Stimulated activated CD4-positive, alpha-beta T cell treated with anti-CD3 and anti-CD28 coated beads, Interleukin-15, amount 100 ng/mL, for 1 hour (primary cell): Measurements from ENCODE around the gene ERC1.
"Not testable (repeated sequence)": the region's sequence is repeated elsewhere in the genome, so short reads cannot be mapped to it uniquely, and the experiment has no call there.

Experiments
- DNase-seq, 2 donors: peaks; one replicate each; pipeline ENCODE4 v3.0.0-alpha.2; 2020; ENCODE audit warnings: low read depth in 1 of 2, low spot score in 1 of 2

The ERC1 gene

DNA sequence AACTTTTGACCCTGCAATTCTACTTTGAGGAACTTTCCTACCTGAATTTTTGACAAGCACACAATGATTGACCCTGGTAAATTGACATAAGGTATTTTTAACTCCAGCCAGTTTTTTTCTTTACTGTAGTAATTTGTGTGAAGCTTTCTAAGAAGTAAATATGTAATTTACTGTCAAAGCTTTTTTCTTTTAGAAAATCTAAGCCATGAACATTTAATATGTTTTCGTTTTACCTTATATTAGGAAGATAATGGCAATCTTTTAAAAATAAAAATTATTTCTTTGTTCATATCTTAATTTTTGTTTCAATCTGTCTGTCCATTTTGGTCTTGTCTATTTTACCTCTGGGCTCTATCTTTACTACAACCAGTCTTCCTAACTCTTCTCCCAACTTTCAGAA is 323.5 kb downstream of the ERC1 start:
- DNase-seq: no peak

DNA sequence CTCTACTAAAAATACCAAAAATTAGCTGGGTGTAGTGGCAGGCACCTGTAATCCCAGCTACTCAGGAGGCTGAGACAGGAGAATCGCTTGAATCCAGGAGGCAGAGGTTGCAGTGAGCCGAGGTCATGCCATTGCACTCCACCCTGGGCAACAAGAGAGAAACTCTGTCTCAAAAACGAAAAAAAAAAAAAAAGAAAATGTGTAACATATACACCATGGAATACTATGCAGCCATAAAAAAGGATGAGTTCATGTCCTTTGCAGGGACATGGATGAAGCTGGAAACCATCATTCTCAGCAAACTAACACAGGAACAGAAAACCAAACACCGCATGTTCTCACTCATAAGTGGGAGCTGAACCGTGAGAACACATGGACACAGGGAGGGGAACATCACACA is 326.0 kb downstream of the ERC1 start:
- DNase-seq: not testable (repeated sequence)

DNA sequence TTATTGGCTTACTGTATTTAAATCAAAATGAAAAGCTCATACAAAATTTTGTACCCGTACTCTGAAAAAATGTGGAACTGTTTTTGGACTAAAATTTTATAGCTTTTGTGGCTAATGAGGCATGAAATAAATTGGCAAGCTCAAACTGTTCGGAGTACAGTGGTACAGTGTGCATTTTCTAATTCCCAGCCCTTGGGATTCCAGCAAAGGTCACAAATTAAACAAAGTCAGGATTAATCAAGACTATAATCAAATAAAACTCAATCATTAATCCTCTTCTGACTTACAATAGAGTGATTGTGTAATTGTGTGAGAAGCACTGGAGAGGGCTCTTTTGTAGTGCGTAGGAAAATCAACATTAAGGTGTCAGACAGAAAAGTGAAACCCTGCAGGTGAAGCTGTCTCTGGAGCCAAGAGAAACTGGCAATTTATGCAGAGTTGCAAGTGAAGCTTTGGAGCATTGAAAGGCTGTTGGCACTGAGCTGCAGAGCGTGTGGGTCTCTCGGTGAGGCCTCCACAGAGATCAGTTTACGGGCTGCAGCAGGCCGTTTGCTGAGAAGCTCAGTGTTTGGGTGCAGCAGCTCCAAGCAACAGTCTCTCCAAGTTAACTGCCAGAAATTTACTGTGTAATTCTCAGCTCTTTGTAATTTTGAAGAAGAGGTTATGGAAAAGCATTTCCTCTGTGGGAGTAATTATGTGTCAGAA is 327.5 kb downstream of the ERC1 start:
- DNase-seq: no peak

DNA sequence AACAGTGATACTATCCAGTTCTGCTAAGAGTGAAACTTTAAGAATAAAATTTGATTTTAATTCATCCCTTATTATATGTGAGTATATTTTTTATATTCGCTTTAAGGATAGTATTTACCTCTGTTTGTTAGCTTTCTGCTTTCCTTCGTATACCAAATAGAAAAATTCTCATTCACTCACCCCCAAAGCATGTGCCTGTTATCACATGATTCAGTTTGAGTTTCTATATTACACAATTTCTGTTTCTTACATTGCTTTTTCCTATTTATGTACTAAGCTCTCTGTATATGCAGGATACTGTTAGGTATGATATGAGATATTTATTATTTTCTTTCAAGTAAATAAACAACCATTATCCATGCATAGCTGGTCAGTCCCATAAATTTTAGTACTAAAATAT is 328.2 kb downstream of the ERC1 start:
- DNase-seq: no peak

DNA sequence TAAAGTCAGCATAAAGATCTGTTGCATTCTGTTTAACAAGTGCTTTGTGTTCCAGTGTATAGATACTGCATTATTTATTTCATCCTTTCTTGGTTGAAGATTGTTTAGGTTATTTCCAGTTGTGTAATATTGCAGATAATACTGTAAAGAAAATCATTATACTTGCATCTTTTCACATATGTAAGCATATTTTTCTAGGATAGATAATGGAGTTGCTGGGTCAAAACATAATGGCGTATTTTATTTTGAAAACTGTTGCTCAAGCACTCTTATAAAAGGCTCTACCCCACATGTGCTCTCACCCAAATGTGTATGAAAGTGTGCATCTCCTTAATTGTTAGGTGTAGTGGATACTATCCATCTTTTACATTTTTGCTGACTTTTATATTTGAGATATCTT is 329.0 kb downstream of the ERC1 start:
- no peak for DNase-seq

DNA sequence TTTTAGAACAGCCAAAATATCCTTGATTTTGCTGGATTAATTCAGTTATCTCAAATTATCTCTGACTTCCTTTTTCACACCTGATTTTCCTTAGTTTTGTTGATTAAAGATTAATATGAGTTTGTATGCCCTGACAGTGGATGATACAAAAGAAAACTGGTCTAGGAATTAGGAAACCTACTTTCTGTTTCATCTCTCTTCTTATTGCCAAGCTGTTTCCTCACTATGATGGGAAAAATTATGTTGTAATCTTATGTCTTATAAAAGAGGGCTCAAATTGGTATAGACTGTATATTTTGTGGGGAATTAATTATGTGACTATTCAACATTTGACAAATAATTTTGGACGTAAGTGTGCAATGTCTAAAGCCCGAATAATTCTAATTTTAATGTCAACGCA is 331.8 kb downstream of the ERC1 start:
- DNase-seq: no peak

DNA sequence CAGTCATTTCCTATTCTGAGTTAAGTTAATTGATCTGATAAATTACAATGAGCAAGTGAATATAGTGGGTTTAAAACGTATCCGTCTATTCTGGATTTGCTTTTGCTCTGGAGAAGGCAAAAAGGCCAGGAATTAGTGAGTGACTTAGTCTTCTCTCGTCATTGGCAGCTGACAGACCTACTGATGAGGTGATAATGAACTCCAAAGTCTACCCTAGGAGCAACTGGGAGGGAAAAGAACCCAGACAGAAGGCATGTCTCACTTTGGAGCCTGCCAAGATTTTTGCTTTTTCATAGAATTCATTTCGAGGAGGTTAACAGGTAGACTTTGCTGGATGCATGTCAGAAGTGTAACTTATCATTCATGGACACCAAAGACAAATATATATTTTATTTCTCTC is 333.1 kb downstream of the ERC1 start:
- DNase-seq: no peak

DNA sequence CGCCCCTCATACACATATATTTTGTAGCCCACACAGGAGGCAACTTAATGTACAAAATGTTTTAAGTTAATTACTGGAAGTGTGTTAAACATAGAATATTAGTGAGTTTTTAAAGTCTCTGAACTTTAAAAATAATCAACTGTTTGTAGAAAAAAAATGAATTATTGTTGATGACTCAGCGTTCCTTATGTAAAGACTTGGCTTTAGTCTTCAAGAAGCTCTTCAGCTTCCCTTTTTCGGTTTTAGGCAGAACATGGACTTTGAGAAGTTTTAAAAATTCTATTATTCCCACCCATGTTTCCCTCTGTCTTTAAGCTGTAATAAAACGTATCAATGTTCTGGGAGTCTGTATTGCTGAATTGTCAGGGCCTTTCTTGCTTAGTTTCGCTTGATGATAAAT is 333.9 kb downstream of the ERC1 start:
- no peak for DNase-seq

DNA sequence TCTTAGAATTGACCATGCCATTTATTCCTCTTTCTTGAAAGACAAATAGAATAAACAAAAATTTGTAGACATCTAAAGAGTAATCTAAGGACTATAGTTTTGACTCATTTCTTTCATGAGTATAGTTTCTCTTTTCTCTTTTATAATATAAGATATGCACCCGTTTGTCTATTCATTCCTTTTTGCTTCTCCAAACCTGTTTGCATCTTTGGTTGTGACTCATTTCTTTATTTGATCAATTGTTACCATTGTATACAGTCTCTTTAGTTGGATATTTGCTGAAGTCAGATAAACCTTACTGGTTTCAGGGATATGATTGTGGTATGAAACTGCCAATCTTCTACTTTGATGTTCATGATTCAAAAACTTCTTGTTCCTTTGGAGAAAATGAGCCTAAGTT is 334.6 kb downstream of the ERC1 start:
- DNase-seq: no peak

DNA sequence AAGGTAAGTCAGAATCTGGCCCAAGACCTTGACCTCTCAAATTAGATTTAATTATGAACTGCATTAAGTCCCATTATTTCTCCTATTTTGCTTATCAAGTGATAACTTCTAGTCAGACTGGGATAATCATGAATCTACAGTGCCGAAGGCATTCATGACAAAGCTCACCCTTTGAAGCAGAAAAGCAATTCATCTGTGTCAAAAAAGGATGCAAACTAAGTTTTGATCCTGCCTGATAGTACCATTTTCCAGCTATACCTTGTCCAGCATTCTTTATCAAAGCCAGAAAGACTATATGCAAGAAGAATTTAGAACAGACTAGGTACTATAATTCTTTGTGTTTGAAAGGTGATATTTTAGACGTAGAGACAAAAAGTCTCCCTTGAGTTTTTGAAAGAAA is 335.2 kb downstream of the ERC1 start:
- DNase-seq: no peak

DNA sequence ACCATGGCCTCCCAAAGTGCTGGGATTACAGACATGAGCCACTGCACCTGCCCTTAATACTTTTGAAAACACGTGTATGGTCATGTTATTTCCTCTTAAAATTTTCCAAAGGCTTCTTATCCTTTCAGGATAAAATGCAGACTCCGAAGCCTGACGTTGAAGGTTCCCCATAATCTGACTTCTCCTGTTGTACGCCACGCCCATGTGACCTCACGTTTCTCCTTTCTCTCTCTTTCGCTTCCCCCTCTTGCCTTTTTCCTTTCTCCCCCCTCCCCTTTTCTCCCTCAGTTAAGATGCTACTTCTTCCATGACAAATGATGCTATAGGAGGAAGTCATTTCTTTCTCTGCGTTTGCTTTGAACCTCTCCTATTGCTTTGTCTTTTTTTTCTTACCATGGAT is 337.4 kb downstream of the ERC1 start:
- DNase-seq: no peak

DNA sequence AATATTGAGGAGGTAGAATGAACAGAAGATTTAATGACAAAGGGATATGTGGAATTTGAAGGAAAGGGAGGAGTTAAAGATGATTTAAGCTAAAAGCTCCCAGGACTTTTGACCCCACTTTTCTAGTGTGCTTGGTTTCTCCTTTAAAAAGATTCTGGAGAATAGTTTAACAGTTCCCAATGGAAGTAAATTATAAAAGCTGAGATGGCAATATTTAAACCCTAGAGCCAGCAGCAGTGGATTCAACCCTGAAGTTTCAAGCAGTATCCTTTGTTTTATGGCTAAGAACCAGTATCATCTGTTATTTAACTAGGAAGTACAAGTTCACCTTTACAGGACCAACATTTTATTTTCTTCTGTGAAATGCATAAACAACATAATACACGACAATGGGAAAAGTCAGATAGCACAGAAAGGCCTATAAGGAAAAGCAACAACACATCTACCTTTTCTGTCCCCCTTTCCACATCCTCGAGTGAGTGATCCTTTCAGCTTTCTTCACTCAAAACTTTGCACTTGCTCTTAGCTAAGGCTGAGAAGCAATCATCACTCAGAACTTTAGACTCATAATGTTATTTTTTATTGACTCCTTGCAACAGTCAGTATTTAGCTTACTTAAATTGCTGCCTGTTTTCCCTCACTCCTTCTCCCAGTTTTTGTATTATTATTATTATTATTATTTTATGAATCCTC is 338.9 kb downstream of the ERC1 start:
- DNase-seq: no peak

DNA sequence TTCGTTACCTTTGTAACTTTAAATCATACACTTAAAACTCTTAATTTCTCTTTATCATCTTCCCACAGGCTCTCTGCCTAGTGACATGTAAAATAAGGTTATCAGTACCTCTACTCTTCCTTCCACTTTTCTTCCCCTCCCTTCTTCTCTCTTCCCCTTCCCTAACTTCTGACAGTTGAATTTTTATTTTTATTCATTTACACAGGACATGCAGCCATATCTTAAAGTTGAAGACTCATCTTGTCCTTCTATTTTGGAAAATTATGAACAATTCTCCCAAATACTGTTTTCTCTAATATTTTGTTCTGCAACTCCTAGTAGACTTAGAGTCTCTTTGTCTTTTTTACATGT is 339.4 kb downstream of the ERC1 start:
- no peak for DNase-seq

DNA sequence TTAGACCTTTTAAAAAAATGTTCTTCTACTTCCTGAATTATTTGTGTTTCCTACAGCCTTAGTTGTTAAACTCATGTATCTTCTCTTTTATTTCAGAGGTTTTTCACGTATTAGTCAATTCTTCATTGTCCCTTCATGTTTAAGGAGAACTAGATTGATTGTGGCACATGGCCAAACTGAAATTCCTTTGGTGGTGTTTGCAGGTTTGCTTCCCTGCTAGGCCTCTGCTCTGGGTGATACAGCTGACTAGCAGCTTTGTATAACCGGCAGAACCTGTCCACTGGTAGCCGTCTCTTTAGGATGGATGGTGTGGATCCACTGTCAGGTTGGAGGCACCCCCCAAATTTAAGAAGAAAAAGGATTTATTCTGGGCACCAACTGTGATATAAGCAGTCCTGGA is 341.3 kb downstream of the ERC1 start:
- no peak for DNase-seq

DNA sequence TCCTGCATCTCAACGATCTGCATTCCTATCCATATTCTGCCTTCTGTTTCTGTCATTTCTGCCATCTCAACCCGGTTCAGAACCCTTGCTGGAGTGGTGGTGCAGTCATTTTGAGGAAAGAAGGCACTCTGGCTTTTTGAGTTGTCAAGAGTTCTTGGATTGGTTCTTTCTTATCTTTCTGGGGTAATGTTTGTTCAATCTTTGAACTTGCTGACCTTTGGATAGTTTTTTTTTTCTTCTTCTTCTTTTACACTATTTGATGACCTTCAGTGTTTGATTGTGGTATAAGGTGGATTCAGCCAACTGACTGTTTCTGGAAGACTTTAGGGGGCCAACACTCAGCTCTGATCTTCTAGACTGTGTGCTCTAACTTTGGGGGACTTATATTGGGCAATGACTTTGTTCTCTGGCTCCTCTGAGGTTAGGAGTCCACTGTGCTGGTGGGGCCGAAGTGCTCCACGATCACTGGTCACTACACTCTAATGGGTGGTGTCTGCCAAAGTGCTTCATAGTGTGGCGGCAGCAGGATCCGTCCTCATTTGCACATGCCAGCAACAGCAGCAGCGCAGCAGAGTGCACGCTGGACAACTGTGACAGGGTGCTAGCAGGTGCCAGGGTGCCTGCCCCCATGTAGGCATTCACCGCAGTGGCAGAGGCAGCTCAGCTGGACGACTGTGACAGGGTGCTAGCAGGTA is 347.6 kb downstream of the ERC1 start:
- DNase-seq: no peak

DNA sequence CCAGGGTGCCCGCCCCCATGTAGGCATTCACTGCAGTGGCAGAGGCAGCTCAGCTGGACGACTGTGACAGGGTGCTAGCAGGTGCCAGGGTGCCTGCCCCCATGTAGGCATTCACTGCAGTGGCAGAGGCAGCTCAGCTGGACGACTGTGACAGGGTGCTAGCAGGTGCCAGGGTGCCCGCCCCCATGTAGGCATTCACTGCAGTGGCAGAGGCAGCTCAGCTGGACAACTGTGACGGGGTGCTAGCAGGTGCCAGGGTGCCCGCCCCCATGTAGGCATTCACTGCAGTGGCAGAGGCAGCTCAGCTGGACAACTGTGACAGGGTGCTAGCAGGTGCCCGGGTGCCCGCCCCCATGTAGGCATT is 348.1 kb downstream of the ERC1 start:
- not testable (repeated sequence) for DNase-seq

DNA sequence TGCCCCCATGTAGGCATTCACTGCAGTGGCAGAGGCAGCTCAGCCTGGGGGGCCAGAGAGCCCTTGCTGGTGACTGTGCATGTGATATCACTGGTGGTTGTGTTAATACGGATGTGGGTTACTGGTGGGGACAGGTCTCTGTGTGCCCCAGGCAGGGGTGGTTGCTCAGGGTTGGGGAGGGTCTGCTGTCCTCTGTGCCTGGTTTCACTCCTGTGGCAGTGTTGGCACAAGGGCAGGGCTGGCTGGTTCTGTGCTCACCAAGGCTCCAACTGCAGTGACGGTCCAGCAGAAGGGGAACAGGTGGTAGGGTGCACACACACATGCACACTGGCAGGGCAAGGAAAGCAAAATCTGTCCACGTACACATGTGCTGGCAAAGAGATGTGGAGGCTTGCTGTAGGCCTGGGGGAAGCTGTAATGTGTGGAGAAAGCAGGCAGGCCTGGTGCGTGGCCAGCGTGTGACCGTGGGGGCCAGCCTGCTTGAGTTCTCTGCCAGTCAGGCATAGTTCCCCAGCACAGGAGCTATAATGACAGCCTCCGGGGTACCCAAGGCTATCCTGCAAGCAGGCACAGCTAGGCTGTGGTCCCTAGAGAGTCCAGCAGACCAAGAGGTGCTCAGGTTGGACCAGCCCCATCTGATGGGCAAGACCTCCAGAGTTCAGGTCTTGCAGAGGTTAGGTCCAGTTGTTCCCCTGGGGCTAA is 348.7 kb downstream of the ERC1 start:
- DNase-seq: no peak

DNA sequence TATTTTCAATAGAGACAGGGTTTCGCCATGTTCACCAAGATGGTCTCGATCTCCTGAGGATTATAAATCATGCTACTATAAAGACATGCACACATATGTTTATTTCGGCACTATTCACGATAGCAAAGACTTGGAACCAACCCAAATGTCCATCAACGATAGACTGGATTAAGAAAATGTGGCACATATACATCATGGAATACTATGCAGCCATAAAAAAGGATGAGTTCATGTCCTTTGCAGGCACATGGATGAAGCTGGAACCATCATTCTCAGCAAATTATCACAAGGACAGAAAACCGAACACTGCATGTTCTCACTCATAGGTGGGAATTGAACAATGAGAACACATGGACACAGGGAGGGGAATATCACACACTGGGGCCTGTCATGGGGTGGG is 350.2 kb downstream of the ERC1 start:
- DNase-seq: not testable (repeated sequence)

DNA sequence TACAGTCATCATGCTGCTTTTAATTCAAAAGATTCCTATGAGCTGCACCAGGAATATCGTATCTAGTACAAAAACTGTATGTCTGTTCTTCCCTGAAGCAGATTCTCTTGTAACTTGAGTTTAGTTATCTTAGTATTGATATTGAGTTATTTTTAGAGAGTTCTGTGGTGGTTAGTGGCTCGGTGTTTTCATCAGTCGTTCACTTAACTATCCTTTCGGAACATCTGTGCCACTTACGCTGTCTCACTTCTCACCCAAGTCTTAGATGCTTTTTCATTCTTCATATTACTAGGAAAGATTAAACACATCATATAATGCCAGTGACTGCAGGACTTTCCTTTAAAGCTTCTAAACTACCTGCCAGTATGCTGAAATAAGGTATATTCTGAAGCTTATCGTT is 352.4 kb downstream of the ERC1 start:
- DNase-seq: no peak

DNA sequence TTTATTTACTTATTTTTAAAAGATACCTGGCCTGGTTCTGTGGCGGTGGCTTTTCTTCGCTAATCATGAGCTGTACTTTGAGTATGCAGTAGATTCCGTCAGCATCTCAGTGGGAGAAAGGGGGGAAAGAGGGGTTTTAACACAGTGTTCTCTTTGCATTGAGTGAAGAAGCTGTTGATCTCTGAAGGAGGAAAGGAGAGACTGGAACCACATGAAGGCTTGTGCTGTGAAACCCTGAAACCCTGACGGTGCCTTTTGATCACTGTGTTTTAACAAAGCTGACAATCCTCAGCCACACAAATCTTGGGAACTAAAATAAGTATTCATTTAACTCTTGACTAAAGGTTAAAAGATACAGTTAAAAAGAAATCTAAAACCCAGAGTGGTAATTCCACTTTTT is 353.2 kb downstream of the ERC1 start:
- DNase-seq: no peak

DNA sequence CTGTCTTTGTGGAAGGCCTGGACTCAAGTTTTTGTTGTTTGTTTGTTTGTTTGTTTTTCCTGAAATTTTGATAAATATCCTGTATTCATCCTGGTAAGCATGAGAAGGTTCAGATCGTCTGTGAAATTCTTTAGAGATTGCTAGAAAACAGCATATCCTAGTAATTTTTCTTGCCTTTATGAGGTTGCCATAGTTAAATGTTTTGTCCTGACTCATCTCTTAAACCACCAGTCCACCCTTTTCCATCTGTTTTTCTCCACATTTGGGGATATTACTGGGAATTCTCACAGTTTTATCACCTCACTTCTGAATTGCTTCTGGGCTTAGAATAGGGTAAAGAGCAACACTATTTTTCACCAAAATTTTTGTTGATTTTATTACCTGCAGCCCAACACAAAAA is 355.1 kb downstream of the ERC1 start:
- no peak for DNase-seq

DNA sequence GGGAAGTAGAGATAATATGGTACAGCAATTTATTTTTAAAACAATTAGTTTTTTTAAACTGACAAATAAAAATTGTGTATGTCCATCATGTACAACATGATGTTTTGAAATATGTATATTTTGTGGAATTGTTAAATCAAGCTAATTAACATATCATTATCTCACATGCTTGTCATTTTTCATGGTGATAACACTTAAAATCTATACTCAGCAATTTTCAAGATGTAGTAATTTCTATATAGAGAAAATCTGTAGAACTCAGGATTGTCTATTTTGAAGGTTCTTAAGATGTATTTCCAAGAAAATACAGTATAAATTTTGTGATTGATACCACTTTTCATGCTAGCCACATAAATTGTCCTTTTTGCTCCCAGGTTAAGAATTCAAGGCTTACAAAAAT is 356.3 kb downstream of the ERC1 start:
- DNase-seq: no peak
